H7 (cell line): ENCODE data around the gene FUT7. TPM values are rescaled to one million over a fixed set of nuclear protein-coding genes. Genes with fewer than 3 reads are reported as not detected.
A peak's percentile ranks its signal among the peaks of the same experiment; 100 is the strongest.

Experiments used
- DNase-seq: peaks from one replicate; pipeline ENCODE4 v3.0.0; 2012
- H3K27me3 ChIP-seq: 2 replicates; pipeline ENCODE4 v1.6.0; 2011; ENCODE audit warnings: mild to moderate bottlenecking, low read length; ENCODE audit not compliant: control insufficient read depth, insufficient read depth
- H3K36me3 ChIP-seq: replicated peaks from 2 replicates; pipeline ENCODE4 v1.5.1; 2011; ENCODE audit warnings: low read length; ENCODE audit not compliant: control insufficient read depth, insufficient read depth
- H3K4me3 ChIP-seq: 2 replicates; pipeline ENCODE4 v1.5.1; 2011; ENCODE audit warnings: low read depth, mild to moderate bottlenecking, control low read depth, low read length, moderate library complexity; ENCODE audit not compliant: insufficient read depth
- total RNA-seq: library from RNA; depleted of rRNA; stranded (reverse); fragments of >200 nt; shearing (Covaris generic); gene quantifications from 2 replicates; pipeline ENCODE4 v1.2.3, GENCODE V29; 2014

Gene FUT7
- total RNA-seq, 1 experiment from 2014 or later, result not detected

GRCh38 chr9:137046088-137046787 is 14.3 kb upstream of the FUT7 start, which contains the start of gene NPDC1:
NPDC1 (minus strand) TSS chr9:137046177; CDS start chr9:137045989, 188 bp downstream.
- Histone ChIP-seq H3K27me3 (peaks cover 46% of the 10 kb centered on the region), H3K36me3 (no peaks in the 10 kb centered on the region), H3K4me3 (peak within 1 kb of the TSS; percentile 61)
- peak; percentile 100 for DNase-seq

- DNase-seq, result peak; percentile 89
- Histone ChIP-seq H3K4me3 (peak overlapping the region; percentile 61), H3K36me3 (no peaks in the 10 kb centered on the region), H3K27me3 (peaks cover 46% of the 10 kb centered on the region)
These were observed 13.6 kb upstream of the FUT7 start for GRCh38 chr9:137045294-137046087.

GRCh38 chr9:137044502-137045177 is 12.8 kb upstream of the FUT7 start:
- H3K27me3 ChIP-seq, result peaks cover 39% of the 10 kb centered on the region
- no peak for DNase-seq
- no peaks in the 10 kb centered on the region; the same call in 1 of the 2 replicates for H3K36me3 ChIP-seq
- peak overlapping the region; percentile 61; the same call in 1 of the 2 replicates for H3K4me3 ChIP-seq

GRCh38 chr9:137044037-137044436 is 12.1 kb upstream of the FUT7 start:
- Histone ChIP-seq H3K36me3 (no peaks in the 10 kb centered on the region; the same call in 1 of the 2 replicates), H3K27me3 (peaks cover 34% of the 10 kb centered on the region), H3K4me3 (no peak overlapping the region)
- no peak for DNase-seq

GRCh38 chr9:137042751-137043727 is 11.2 kb upstream of the FUT7 start:
- no peak for DNase-seq
- no peak overlapping the region for H3K4me3 ChIP-seq
- H3K27me3 ChIP-seq, result peaks cover 26% of the 10 kb centered on the region
- H3K36me3 ChIP-seq, result no peaks in the 10 kb centered on the region; the same call in 1 of the 2 replicates

GRCh38 chr9:137041124-137041523 is 9.2 kb upstream of the FUT7 start:
- Histone ChIP-seq H3K36me3 (no peaks in the 10 kb centered on the region; the same call in 1 of the 2 replicates), H3K4me3 (no peak overlapping the region), H3K27me3 (peaks cover 16% of the 10 kb centered on the region)
- no peak for DNase-seq

GRCh38 chr9:137040568-137040967 is 8.7 kb upstream of the FUT7 start:
- H3K27me3 ChIP-seq, result peaks cover 12% of the 10 kb centered on the region
- H3K4me3 ChIP-seq, result no peak overlapping the region
- H3K36me3 ChIP-seq, result no peaks in the 10 kb centered on the region; the same call in 1 of the 2 replicates
- DNase-seq, result no peak

- no peak overlapping the region for H3K4me3 ChIP-seq
- H3K36me3 ChIP-seq, result no peaks in the 10 kb centered on the region; the same call in 1 of the 2 replicates
- peaks cover 4% of the 10 kb centered on the region; the same call in 1 of the 2 replicates for H3K27me3 ChIP-seq
- no peak for DNase-seq
These were observed 7.9 kb upstream of the FUT7 start for GRCh38 chr9:137039611-137040366.

- Histone ChIP-seq H3K4me3 (no peak overlapping the region), H3K27me3 (no peaks in the 10 kb centered on the region; the same call in 1 of the 2 replicates), H3K36me3 (no peaks in the 10 kb centered on the region; the same call in 1 of the 2 replicates)
- DNase-seq, result no peak
These were observed 7.0 kb upstream of the FUT7 start for GRCh38 chr9:137038916-137039315.

- Histone ChIP-seq H3K36me3 (no peaks in the 10 kb centered on the region; the same call in 1 of the 2 replicates), H3K27me3 (no peaks in the 10 kb centered on the region; the same call in 1 of the 2 replicates), H3K4me3 (no peak overlapping the region)
- no peak for DNase-seq
These were observed 5.6 kb upstream of the FUT7 start for GRCh38 chr9:137037483-137037882.

- no peaks in the 10 kb centered on the region; the same call in 1 of the 2 replicates for H3K36me3 ChIP-seq
- no peak for DNase-seq
- no peak overlapping the region for H3K4me3 ChIP-seq
- no peaks in the 10 kb centered on the region; the same call in 1 of the 2 replicates for H3K27me3 ChIP-seq
These were observed 5.1 kb upstream of the FUT7 start for GRCh38 chr9:137037035-137037434.

- no peaks in the 10 kb centered on the region; the same call in 1 of the 2 replicates for H3K27me3 ChIP-seq
- no peak for DNase-seq
- no peak overlapping the region for H3K4me3 ChIP-seq
- H3K36me3 ChIP-seq, result no peaks in the 10 kb centered on the region; the same call in 1 of the 2 replicates
These were observed 4.0 kb upstream of the FUT7 start for GRCh38 chr9:137035937-137036336.

GRCh38 chr9:137035507-137035834 is 3.6 kb upstream of the FUT7 start:
- DNase-seq, result peak; percentile 89
- Histone ChIP-seq H3K4me3 (no peak overlapping the region), H3K36me3 (no peaks in the 10 kb centered on the region; the same call in 1 of the 2 replicates)

More at GRCh38 chr9:137035507-137035834, 3.6 kb upstream of the FUT7 start:
- no peaks in the 10 kb centered on the region; the same call in 1 of the 2 replicates for H3K27me3 ChIP-seq
